ENCODE measurements around the gene NDUFA6. TPM values are rescaled to one million over a fixed set of nuclear protein-coding genes. Genes with fewer than 3 reads are reported as not detected.
"Not testable (repeated sequence)": the region's sequence is repeated elsewhere in the genome, so short reads cannot be mapped to it uniquely, and the experiment has no call there.

Gene NDUFA6
- total RNA-seq, result 100 to 1,000 TPM in 2 of 3 donors, 10 to 100 TPM in 1; 85.3 to 106 (median 105) TPM
- long read RNA-seq, donor 1, transcript NDUFA6-202 (3 exons, 1,256 nt), result major isoform, 150 of 154 reads
- long read RNA-seq, donor 1, partial matches to known transcripts, result 0 of 154 reads
- long read RNA-seq, donor 1, other reads (novel, unspliced or antisense), result 3 of 154 reads
- long read RNA-seq, donor 2, transcript NDUFA6-202 (3 exons, 1,256 nt), result major isoform, 208 of 215 reads
- long read RNA-seq, donor 2, partial matches to known transcripts, result 1 of 215 reads
- long read RNA-seq, donor 2, other reads (novel, unspliced or antisense), result 4 of 215 reads

DNA sequence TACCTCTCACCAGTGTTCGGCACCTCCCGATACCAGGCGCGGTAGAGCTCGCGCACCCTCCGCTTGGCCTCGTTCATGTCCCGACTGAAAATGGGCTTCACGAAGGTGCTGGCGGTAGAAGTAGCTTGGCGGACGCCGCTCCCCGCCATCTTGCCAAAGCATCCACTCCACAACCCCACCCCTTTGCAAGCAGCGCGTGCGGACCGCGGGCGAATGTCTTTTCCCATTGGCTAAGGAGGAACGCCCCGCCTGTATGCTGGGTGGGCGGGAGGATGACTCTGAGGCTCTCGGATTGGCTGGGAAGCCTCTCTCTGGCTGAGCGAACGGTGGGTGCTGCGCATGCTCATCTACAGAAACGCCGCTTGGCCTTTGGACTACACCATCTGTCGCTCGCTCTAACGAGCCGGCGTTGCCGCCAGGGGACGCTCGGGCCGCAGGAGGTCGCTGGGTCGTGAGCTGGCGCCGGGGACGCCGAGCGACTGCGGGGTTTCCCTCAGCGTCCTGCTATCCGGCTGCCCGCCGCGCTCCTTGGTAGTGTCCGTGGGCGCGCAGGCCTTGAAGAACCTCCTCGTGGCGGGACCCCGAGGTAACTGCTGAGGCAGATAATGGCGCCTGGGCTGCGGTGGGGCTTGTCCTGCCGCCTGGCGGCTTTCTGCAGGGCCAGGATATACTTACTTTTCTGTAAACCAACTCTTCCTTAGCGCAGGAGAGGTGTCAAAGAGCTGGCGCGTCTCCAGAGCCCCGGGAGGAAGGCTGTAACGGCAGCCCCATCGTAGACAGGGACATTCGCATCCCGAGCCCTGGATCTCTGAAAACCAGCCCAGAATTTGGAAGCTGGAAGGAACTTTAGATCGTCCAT, at the start of gene NDUFA6:
NDUFA6 (minus strand) TSS at position 177 of the 859 bp plus-strand sequence; CDS start at position 149, 28 bp downstream.
- H3K9me3 ChIP-seq, result no peaks in the 10 kb centered on the region
- peaks cover 8% of the 10 kb centered on the region for H3K4me1 ChIP-seq (ENCODE audit: low read depth)
- DNase-seq (peak; percentile 98 to 99 (median 99)), ATAC-seq (peak; percentile 97)
- no peaks in the 10 kb centered on the region for H3K36me3 ChIP-seq (ENCODE audit: low read depth)
- intact Hi-C loops (cut with DNase I, micrococcal nuclease), result loop anchor here in 1 of 2 donors (5.0 kb wide), 1 partner anchor 76 kb away; no protein-coding TSS in a partner anchor
- TF ChIP-seq, protein P1, sequence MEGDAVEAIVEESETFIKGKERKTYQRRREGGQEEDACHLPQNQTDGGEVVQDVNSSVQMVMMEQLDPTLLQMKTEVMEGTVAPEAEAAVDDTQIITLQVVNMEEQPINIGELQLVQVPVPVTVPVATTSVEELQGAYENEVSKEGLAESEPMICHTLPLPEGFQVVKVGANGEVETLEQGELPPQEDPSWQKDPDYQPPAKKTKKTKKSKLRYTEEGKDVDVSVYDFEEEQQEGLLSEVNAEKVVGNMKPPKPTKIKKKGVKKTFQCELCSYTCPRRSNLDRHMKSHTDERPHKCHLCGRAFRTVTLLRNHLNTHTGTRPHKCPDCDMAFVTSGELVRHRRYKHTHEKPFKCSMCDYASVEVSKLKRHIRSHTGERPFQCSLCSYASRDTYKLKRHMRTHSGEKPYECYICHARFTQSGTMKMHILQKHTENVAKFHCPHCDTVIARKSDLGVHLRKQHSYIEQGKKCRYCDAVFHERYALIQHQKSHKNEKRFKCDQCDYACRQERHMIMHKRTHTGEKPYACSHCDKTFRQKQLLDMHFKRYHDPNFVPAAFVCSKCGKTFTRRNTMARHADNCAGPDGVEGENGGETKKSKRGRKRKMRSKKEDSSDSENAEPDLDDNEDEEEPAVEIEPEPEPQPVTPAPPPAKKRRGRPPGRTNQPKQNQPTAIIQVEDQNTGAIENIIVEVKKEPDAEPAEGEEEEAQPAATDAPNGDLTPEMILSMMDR (IDR thresholded peaks at IDR 0.05), result peak; percentile 82
- peak within 1 kb of the TSS; percentile 51 for H3K4me3 ChIP-seq

DNA sequence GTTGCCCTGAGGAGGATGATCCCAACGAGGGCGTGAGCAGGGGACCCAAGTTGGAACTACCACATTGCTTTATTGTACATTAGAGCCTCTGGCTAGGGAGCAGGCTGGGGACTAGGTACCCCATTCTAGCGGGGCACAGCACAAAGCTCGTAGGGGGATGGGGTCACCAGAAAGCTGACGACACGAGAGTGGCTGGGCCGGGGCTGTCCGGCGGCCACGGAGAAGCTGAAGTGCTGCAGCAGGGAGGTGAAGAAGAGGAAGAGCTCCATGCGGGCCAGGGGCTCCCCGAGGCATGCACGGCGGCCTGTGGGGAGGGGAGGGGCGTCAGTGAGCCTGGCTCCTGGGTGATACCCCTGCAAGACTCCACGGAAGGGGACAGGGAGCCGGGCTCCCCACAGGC, 49.6 kb upstream of the NDUFA6 start:
- H3K9me3 ChIP-seq; H3K4me3 ChIP-seq; H3K4me1 ChIP-seq (ENCODE audit: low read depth); intact Hi-C loops (cut with DNase I, micrococcal nuclease); ATAC-seq; H3K36me3 ChIP-seq (ENCODE audit: low read depth): not testable (repeated sequence)
- DNase-seq, result peak in 1 of 3 donors; percentile 14

- H3K36me3 ChIP-seq (ENCODE audit: low read depth); intact Hi-C loops (cut with DNase I, micrococcal nuclease); H3K4me3 ChIP-seq; ATAC-seq; H3K4me1 ChIP-seq (ENCODE audit: low read depth); H3K9me3 ChIP-seq: not testable (repeated sequence)
- peak in 1 of 3 donors; percentile 7 for DNase-seq
Measured at GRCh38 chr22:42139508-42139907, 48.9 kb upstream of the NDUFA6 start.

DNA sequence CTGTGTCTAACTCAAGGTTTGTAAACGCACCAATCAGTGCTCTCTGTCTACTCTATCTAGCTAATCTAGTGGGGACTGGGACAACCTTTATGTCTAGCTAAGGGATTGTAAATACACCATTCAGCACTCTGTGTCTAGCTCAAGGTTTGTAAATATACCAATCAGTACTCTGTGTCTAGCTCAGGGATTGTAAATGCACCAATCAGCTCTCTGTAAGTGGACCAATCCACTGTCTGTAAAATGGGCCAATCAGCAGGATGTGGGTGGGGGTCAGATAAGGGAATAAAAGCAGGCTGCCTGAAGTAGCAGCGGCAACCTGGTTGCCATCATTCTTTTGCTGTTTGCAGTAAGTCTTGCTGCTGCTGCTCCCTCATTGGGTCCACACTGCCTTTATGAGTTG, 48.4 kb upstream of the NDUFA6 start:
- Histone ChIP-seq H3K4me1 (ENCODE audit: low read depth) (no peaks in the 10 kb centered on the region), H3K36me3 (ENCODE audit: low read depth) (no peaks in the 10 kb centered on the region), H3K4me3 (no peak overlapping the region), H3K9me3 (no peaks in the 10 kb centered on the region)
- ATAC-seq, result no peak
- intact Hi-C loops (cut with DNase I, micrococcal nuclease), result no loop called here
- DNase-seq, result no peak
- TF ChIP-seq, protein P1 (IDR thresholded peaks at IDR 0.05), result no peak

DNA sequence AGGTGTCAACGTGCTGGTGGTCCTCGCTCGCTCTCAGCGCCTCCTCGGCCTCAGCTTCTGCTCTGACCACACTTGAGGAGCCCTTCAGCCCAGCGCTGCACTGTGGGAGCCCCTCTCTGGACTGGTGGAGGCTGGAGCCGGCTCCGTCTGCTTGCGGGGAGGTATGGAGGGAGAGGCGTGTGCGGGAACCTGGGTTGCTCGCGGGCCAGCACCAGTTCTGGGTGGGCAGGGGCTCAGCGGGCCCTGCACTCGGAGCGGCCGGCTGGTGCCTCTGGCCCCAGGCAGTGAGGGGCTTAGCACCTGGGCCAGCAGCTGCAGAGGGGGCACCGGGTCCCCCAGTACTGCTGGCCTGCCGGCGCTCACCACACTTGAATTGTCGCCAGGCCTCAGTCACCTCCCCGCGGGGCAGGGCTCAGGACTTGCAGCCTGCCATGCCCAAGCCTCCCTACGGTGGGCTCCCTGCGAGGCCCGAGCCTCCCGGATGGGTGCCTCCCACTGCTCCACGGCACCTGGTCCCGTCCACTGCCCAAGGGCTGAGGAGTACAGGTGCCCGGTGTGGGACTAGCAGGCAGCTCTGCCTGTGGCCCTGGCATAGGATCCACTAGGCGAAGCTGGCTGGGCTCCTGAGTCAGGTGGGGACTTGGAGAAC, 47.7 kb upstream of the NDUFA6 start:
- H3K4me1 ChIP-seq (ENCODE audit: low read depth), result no peaks in the 10 kb centered on the region
- intact Hi-C loops (cut with DNase I, micrococcal nuclease), result no loop called here
- TF ChIP-seq, protein P1 (IDR thresholded peaks at IDR 0.05), result no peak
- DNase-seq, result peak in 1 of 3 donors; percentile 18
- no peaks in the 10 kb centered on the region for H3K36me3 ChIP-seq (ENCODE audit: low read depth)
- ATAC-seq, result no peak
- H3K9me3 ChIP-seq, result no peaks in the 10 kb centered on the region
- no peak overlapping the region for H3K4me3 ChIP-seq

GRCh38 chr22:42135688-42136087, 45.1 kb upstream of the NDUFA6 start:
- ATAC-seq; intact Hi-C loops (cut with DNase I, micrococcal nuclease): not testable (repeated sequence)

More at GRCh38 chr22:42135688-42136087, 45.1 kb upstream of the NDUFA6 start:
- not testable (repeated sequence) for H3K36me3 ChIP-seq (ENCODE audit: low read depth); H3K4me3 ChIP-seq; H3K9me3 ChIP-seq; DNase-seq; H3K4me1 ChIP-seq (ENCODE audit: low read depth)

Data from mucosa of descending colon (tissue), 3 donors.